KG1 (cell line): ENCODE measurements around the gene TRUB1.
"Not testable (repeated sequence)": the region's sequence is repeated elsewhere in the genome, so short reads cannot be mapped to it uniquely, and the experiment has no call there.

Experiments used
- DNase-seq: peaks from one replicate; lab custom pipeline; 2025; lab: John Stamatoyannopoulos, UW

TRUB1 gene

GRCh38 chr10:114937962-114938855 is at the start of gene TRUB1:
Gene TRUB1, plus strand, starts transcription at chr10:114938195. Its CDS starts 59 bp downstream, at chr10:114938254.
- peak; percentile 87 for DNase-seq

- DNase-seq = no peak
Observed at GRCh38 chr10:114893251-114893650, 44.7 kb upstream of the TRUB1 start.

GRCh38 chr10:114894911-114895310 is 43.1 kb upstream of the TRUB1 start:
- no peak for DNase-seq

- DNase-seq = not testable (repeated sequence)
Observed at GRCh38 chr10:114897011-114897410, 41.0 kb upstream of the TRUB1 start.

GRCh38 chr10:114897593-114897992 is 40.4 kb upstream of the TRUB1 start:
- DNase-seq = no peak

GRCh38 chr10:114899982-114900381 is 38.0 kb upstream of the TRUB1 start:
- DNase-seq = no peak

GRCh38 chr10:114900658-114901057 is 37.3 kb upstream of the TRUB1 start:
- no peak for DNase-seq

GRCh38 chr10:114902151-114902550 is 35.8 kb upstream of the TRUB1 start:
- no peak for DNase-seq

GRCh38 chr10:114905450-114905849 is 32.5 kb upstream of the TRUB1 start:
- no peak for DNase-seq

GRCh38 chr10:114906981-114907380 is 31.0 kb upstream of the TRUB1 start:
- DNase-seq = no peak

GRCh38 chr10:114908896-114909295 is 29.1 kb upstream of the TRUB1 start:
- no peak for DNase-seq

- no peak for DNase-seq
Observed at GRCh38 chr10:114911052-114911711, 26.8 kb upstream of the TRUB1 start.

GRCh38 chr10:114911801-114912469 is 26.1 kb upstream of the TRUB1 start:
- DNase-seq = no peak

GRCh38 chr10:114912470-114912859 is 25.5 kb upstream of the TRUB1 start:
- DNase-seq = no peak

GRCh38 chr10:114914560-114914959 is 23.4 kb upstream of the TRUB1 start:
- DNase-seq = no peak

- DNase-seq = no peak
Observed at GRCh38 chr10:114915294-114915693, 22.7 kb upstream of the TRUB1 start.

- no peak for DNase-seq
Observed at GRCh38 chr10:114916653-114917052, 21.3 kb upstream of the TRUB1 start.

GRCh38 chr10:114917459-114917858 is 20.5 kb upstream of the TRUB1 start:
- no peak for DNase-seq

GRCh38 chr10:114917927-114918672 is 19.9 kb upstream of the TRUB1 start:
- no peak for DNase-seq

GRCh38 chr10:114920459-114920858 is 17.5 kb upstream of the TRUB1 start:
- DNase-seq = no peak

- DNase-seq = no peak
Observed at GRCh38 chr10:114922003-114922402, 16.0 kb upstream of the TRUB1 start.

GRCh38 chr10:114923551-114923950 is 14.4 kb upstream of the TRUB1 start:
- no peak for DNase-seq
